ENCODE results near the gene KCNQ2.

The KCNQ2 gene

DNA sequence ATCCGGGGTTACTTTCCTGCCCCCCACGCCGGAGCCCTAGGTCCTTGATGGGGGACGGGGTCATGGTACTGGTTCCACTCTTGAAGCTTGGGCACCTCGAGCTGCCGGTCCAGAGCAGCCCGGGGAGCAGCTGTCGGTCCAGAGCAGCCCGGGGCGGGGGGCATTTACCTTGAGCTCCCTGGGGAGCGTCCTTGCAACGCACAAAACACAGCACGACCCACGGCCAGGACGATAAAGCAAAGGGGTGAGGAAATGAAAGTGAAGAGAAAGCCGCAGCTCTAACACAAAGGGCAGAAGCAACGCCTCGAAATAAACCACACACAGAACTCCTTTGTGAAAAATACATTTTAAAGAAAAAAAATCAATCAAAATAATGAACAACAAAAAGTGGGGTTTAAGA is 39.1 kb downstream of the KCNQ2 start:
- DNase-seq = no peak

DNA sequence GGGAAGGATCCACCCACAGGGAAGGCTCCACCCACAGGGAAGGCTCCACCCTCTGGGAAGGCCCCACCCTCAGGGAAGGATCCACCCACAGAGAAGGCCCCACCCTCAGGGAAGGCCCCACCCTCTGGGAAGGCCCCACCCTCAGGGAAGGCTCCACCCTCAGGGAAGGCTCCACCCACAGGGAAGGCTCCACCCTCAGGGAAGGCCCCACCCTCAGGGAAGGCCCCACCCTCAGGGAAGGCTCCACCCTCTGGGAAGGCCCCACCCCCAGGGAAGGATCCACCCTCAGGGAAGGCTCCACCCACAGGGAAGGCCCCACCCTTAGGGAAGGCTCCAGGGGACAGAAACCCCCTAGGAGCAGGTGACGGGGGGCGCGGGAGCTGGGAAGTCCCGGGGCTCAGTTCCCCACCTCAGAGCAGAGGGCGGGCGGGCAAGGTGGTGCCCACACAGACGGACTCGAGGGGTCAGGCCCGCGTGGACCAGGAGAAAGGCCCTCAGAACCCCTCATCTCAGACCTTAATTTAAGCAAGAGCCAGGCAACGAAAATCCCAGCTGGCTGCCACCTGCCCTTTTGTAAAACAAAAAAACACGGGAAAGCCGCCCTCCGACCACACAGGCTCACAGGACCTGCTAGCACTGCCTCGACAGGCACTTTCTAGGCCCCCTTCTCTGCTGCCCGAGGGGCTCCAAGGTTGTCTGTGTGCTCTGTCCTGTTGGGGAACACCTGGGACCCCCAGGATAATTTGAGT is 39.7 kb downstream of the KCNQ2 start:
- no peak for DNase-seq

DNA sequence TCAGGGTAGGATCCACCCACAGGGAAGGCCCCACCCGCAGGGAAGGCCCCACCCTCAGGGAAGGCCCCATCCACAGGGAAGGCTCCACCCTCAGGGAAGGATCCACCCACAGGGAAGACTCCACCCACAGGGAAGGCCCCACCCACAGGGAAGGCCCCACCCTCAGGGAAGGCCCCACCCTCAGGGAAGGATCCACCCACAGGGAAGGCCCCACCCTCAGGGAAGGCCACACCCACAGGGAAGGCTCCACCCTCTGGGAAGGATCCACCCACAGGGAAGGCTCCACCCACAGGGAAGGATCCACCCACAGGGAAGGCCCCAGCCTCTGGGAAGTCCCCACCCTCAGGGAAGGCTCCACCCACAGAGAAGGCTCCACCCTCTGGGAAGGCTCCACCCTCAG is 40.5 kb downstream of the KCNQ2 start:
- DNase-seq = no peak

DNA sequence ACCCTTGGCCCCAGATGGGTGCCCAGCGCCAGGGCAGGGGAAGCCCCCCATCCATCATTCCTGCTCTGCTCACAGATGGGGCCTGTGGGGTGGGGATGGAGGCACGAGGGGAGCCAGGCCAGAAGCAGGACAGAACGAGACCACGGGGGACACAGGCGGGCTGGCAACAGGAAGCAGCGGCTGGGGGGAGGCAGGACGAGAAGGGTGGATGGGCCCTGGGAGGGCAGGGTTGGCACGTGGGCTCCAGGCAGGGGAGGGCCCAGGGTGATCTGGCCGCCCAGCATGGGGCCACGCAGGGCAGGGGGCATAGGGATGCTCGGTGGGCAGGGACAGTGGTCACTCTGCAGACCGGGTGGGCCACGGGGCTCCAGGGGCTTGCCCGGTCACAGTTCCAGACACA is 41.6 kb downstream of the KCNQ2 start:
- DNase-seq = no peak

DNA sequence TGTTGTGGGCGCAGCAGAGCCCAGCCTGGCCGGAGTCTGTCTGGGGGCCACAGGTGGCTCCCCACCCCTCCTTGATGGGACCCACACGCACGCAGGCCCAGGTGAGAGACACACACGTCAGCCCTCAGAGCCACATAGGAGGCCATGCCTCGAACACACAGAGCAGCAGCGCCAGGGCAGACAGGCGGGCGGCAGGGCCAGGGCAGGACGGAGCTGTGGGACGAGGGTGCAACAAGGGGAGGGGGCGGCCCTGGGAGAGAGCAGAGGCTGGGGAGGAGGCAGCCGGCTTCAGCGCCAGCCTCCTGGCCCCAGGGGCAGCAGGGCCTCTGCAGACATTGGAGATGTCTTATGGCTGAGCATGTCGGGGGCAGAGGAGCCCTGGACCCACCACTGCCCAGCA is 42.5 kb downstream of the KCNQ2 start:
- no peak for DNase-seq

DNA sequence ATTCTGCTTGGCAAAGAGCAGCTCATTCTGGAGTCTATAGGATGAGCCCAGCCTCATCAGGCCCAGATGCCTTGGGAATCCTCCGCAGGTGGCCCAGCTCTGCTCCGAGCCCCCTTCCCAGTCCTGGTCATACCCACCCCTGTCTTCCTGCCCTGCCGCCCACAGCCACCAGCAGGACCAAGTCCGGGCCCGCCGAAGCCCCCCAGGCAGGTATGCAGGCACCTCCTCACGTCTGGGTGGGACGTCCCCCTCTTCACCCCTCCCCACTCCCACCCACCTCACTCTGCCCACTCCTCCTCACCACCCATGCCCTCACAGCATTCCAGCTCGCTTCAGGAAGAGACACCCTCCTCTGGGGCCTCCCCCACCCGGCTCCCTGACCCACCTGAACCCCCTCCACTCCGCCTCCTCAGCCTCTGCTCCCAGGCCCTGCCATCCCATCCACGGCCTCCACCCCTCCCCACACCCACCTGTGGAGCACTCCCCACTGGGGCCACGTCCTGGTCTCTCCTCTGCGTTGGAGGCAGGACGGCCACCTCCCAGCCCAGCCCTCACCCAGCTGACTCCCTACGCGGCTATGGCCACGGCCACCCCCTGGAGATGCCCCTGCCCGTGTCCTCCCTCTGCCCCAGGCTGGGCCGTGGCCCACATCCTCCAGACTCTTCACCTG is 43.4 kb downstream of the KCNQ2 start:
- no peak for DNase-seq

DNA sequence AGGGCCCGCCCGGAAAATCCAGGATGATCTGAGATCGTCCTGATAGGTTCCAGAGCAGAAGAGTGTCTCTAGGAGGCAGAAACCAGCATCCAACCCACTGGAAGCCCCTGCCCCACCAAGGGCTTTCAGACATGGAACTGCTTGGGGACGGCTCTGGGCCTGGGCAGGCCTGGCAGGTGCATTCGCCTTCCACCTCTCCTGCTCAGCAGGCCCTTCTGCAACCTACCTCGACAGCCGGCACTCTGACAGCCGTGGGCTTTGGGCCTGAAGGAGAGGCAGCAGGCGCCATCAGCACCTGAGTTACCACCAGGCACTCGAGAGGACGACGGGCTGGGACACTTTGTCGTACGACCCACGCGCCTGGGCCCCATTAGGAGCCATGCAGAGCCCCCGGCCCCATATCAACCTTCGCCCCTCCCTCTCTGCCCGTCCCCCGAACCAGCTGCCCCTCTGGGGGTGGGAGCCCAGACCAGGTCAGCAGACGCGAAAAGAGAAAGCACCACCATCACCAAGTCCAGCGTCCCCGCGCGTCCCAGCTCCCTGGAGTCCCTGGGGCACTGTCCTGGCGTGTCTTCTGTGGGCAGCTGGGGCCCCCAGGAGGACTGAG is 44.6 kb downstream of the KCNQ2 start:
- no peak for DNase-seq

DNA sequence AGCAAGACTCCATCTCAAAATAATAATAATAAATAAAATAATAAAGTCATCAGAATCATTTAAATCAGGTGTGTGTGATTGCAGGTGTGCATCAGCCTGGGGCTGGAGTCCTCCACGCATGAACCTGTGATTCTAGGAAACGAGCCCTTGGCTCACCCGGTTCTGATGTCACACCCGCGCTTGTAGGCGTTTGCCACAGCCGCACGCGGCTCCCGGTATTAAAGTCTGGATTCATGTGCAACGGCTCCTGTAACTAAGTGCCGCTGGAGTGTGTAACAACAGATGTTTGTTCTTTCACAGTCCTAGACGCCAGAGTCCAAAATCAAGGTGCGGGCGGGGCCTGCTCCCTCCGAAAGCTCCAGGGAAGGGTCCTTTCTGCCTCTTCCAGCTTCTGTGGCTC is 45.2 kb downstream of the KCNQ2 start:
- DNase-seq = no peak

DNA sequence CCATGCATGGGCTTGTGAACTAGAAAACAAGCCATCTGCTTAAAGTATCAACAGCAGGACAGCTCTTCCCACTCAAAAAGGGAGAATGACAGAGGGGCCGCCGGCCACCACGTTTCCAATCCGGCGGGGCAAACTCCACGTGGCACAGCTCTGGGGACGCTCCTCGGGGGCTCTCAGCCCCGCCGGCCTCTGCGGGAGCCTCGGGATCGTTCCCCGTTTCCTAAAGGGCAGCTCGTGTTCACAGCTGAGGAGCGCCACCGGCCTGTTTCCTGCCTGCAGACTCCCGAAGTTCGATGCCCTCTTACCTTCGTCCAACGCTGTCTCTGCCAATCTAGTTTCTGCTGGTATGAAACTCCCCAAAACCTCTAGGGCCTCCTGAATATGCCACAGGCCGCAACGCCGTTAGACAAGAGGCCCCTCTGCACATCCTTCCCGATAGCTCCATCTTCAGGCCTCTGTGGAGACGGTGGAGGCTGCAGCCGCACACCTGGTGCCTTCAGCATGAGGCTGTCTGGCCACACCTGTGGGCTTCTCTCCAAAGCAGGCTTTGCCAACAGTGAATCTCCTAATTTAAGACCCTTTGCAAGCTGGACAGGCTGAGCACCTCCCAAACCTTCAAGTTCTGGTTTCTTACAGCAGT is 46.5 kb downstream of the KCNQ2 start:
- DNase-seq = no peak

DNA sequence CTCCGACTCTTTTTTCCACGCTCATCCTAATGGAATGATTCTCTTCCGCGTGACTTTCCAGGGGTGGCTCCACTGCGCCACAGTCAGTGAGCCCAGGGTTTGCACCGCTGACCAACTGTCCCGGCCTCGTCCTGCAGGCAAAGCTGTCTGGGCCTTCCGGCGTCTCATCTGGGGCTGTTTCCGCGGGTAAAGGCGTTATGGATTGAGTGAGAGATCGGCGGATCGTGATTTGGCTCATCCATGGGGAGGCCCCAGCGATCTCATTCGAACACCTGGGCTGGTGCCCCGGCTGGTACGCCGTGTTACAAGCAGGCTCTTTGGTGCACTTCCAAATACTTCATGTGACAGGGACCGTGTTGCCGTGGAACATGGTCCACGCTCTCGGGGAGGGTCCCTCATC is 47.8 kb downstream of the KCNQ2 start:
- no peak for DNase-seq

DNA sequence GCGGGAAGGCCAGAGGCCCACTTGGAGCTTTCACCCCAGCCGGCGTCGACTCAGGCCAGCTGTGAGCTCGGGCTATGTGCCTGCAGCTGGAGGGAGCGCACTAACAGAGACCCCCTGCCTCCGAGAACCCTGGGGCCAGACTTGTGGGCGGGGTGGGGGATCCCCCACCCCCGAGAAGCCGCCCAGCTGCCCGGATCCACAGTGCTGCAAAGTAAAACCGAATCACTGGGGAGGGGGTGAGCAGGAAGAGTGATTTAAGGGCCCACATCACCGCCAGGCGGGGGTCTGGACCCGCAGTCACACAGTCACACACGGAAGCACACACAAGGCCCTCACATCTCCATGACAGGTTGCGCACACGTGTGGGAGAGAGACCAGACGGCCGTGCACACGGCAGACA is 48.7 kb downstream of the KCNQ2 start:
- DNase-seq = no peak

DNA sequence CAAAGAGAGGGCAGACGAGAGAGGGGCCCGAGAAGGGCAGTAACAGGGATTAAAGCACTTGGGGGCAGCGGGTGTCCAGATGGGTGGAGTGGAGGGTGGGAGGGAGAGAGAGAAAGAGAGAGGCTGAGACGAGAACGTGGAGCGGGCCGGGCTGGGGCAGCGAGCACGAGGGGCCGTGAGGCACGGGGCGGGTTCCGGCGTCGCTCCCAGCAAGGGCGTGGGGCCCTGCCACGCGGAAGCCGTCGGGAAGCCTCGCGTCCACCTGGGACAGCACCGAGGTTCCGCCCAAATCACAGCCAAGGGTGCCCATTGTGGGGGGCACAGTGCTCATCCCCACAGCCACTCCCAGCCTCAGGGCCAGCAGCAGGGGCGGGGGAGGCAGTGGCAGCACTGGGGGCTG is 49.8 kb downstream of the KCNQ2 start:
- no peak for DNase-seq

DNA sequence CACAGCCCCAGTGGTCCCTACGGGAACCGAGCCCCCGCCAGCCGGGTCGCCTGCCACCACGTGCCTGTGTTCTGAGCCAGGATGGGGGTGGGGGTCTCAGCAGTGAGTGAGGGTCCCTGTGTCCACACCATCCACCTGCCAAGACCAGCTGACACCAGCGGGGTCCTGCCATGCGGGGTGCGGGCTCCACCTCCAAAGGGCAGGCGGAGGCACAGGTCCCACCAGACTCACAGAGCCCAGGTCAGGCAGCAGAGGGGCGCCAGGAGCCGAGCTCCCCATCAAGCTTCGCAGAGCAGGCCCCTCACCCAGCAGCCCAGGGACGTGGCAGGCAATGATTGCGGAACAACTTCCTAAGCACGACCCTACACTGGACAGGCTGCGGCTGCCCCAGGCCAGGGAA is 50.5 kb downstream of the KCNQ2 start:
- no peak for DNase-seq

DNA sequence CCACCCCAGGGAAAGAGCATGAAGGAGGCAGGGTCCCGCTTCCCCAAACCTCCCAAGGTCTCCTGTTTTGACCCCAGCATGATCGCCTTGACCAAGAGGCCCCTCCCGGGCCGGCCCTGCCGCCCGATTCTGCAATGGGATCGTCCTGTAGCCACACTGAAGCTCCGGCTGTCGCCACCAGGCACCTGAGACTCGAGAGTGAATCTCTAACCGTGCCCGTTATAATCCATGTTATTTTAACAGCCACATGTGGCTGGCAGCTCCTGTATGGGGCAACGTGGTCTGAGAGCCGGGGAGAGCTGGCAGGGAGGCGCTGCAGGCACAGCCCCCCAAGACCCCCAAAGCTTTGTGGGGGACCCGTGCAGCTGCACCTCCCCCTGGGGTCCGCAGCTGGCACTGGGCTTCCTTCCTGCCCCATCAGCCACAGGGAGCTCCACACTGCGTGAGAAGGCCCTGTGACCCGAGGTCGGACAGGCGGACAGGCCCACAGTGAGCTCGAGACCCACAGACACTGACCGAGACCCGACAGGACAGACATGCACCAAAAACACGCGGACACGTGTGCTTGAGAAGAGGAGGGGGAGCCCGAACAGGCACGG is 51.3 kb downstream of the KCNQ2 start:
- no peak for DNase-seq

DNA sequence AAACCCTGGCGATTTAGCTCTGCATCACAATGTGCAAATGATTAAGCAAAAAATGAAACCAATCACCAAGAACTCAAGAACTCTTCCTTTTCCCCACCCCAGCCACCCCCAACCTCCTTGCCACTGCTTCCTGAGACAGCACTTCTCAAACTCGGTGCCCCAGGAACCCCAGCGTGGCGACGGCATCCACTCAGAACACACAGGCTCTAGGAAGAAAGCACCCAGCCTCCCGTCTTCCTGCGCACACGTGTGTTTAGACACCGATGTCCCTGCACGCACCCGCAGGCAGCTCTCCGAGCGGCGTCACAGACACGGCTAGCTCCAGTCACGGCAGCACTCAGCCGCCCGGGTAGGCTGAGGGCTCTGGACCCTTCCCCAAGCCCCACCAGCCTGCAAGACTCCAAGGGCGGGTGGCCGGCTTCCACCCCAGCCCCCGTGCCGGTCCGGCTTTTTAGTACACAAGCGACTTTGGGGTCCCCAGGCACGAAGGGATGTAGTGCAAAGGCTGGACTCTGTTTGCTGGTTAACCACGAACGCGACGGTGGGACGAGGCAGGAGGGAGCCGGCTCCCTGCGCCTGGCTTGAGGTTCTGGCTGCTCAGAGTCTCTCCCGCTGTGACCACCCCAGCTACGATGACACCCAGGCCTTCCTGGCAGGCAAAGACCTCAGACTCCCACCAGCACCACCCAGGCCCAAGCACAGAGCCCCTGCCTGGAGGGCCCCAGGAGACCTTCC is 51.9 kb downstream of the KCNQ2 start:
- DNase-seq = no peak

DNA sequence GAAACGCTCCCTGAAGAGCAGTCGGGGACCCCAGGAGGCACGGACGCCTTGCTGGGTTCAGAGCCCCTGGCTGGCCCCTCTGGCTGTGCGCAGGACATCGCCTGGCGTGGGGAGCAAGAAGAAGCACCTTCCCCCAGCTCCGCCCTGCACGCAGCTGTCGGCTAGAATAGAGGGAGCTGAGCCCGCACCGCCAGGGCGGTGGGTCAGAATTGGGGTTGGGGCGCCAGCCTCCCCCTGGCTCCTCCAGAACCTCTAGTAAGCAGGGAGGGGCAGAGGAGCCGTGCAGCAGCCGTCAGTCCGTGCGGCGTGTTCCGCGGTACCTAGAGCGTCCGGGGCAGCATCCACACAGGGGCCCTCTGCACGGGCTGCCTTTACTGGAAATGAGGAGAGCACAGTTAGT is 53.2 kb downstream of the KCNQ2 start:
- DNase-seq = no peak

DNA sequence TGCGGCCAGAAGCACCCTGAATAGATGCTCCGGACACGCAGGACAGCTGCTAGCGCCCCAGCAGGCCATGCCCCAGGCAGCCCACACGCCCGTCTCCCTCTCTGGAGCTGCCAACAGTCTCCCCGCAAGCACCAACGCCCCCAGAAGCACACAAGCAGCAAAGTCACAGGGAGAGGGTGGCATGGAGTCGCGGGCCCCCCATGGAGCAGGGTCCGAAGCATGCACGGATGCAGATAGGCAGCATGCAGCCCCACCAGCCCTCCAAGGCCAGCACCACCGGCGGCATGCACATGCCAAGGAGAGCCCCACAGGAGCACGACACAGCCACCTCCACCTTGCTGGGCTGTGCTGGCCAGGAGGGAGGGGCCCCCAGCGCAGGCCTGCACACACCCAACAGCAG is 53.8 kb downstream of the KCNQ2 start:
- no peak for DNase-seq

DNA sequence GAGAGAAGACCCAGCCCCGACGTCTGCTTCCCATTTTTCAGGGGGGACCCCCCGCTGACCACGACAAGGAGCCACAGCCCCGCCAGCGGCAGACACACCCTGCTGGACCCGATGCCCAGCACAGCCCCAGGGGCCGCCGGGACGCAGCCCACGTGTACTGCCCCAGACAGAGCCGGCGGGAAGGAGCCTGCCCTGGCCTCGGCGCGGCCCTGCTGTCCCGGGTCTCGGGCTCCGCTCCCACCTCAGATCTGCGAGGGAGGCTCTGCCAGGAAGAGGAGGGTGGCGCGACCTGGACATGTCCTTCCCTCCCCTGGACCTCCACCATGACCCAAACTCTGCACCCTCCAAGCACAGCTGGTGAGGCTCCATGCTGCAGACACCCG is 54.7 kb downstream of the KCNQ2 start:
- no peak for DNase-seq

DNA sequence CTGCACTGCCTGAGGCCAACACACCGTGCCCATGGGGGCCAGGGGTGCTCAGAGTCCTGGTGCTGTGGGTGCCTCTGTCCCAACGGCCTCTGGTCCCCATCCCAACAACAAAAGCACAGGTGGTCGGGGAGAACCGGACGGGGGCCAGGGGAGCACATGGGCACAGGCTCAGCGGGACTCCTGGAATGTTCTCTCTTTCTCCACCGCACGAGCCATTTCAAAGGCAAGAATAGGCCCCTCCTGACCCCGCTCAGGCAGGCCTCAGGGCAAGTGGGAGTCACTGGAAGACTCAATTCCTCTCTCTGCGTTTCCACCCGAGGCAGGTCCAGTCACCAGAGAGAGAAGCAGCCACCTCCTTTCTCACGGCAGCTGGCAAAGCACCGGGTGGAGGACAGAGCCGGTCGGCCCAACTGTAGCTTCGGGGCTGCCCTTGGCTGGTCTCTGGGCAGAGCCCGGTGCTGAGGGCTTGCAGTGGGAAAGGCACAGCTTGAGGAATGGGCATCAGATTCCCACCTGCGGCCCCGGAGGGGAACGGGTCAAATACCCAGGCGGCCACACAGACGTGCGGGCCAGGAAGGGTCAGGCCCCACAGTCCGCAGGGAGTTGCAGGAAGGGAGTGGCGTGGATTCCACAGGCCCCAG is 55.2 kb downstream of the KCNQ2 start:
- DNase-seq = no peak

DNA sequence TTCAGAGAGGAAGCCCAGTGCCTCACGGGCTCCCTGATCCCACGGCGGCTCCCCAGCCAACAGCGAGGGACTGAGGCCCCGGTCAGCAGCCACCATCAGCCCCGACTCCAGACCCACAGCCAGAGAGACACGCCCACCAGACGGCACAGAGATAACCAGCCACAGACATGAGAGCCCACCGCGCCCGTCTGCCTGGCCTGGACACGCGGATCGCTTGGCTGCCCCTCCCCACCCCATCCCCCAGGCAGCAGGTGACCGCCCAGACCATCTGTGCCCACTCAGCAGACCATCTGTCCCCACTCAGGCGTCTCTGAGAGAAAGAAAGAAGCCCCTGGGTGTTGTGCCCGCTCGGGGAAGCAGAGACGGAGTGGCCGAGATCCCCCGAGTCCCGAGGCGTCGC is 55.8 kb downstream of the KCNQ2 start:
- DNase-seq = no peak

DNA sequence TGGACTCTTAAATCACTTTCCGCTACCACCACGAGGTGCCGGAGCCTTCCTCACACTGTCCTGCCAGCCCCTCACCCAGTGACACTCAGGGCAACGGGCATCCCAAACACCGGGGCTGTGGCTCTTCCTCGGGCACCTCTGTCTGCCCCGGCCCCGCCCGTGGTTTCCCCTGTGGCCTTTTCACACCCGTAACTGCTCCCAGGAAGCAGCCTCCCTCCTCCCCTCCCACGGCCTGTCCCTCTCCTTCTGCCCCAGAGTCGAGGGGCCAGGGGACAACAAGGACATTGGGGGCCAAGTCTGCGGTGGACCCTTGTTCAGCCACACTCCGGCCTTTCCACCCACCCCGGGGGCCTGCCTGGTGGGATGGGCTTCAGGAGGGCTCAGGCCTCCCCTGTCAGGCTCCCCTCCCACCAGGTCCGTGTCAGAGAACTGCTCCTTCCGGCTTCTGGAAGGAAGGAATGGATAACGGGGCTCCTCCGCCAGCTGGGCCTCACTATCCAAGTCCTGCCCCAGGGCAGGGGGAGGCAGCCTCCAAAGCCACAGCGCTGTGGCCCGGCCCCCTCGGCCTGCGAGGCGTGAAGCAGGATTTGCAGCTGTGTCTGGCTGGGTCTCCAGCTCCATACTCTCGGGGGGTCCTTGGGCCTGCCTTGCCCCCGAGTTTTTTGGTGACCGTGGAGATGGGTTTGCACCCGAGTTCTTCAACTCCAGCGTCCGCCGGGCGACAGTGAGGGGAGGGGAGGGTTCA is 56.6 kb downstream of the KCNQ2 start:
- no peak for DNase-seq
